Neural cell (in vitro differentiated cells): ENCODE measurements around the gene HS3ST5. TPM values are rescaled to one million over a fixed set of nuclear protein-coding genes. Genes with fewer than 3 reads are reported as not detected.
"Not testable (repeated sequence)": the region's sequence is repeated elsewhere in the genome, so short reads cannot be mapped to it uniquely, and the experiment has no call there.

Experiments
- H2AFZ ChIP-seq: fragments of 200-600, 300-800 bp; sonication (generic), shearing (Covaris generic); 2 replicates; pipeline ENCODE4 v1.6.0; 2014; ENCODE audit warnings: low read depth, mild to moderate bottlenecking, antibody characterized with exemption, low read length, moderate library complexity
- H3F3A ChIP-seq: fragments of 200-600 bp; shearing (Covaris generic); 2 replicates; pipeline ENCODE4 v1.6.1; 2016; ENCODE audit warnings: mild to moderate bottlenecking, moderate library complexity, mixed read lengths, antibody characterized with exemption, low read length; ENCODE audit not compliant: insufficient read depth, poor library complexity, severe bottlenecking
- H3K27ac ChIP-seq: fragments of 200-600, 300-800 bp; sonication (generic), shearing (Covaris generic); 2 replicates; pipeline ENCODE4 v1.5.1; 2014; ENCODE audit warnings: mild to moderate bottlenecking, low read length, moderate library complexity
- H3K27me3 ChIP-seq: fragments of 300-800, 200-600 bp; sonication (generic), shearing (Covaris generic); 2 replicates; pipeline ENCODE4 v1.6.0; 2014; ENCODE audit warnings: mild to moderate bottlenecking, low read depth, low read length, moderate library complexity; ENCODE audit not compliant: insufficient read depth
- H3K36me3 ChIP-seq: fragments of 300-800, 200-600 bp; sonication (generic), shearing (Covaris generic); 2 replicates; pipeline ENCODE4 v1.5.1; 2014; ENCODE audit warnings: mild to moderate bottlenecking, antibody characterized with exemption, low read length, moderate library complexity; ENCODE audit not compliant: insufficient read depth
- H3K4me2 ChIP-seq: fragments of 300-800, 200-600 bp; sonication (generic), shearing (Covaris generic); 2 replicates; pipeline ENCODE4 v1.6.0; 2014; ENCODE audit warnings: mild to moderate bottlenecking, low read length
- H3K4me3 ChIP-seq: fragments of 300-800, 200-600 bp; sonication (generic), shearing (Covaris generic); 2 replicates; pipeline ENCODE4 v1.5.1; 2014; ENCODE audit warnings: mild to moderate bottlenecking, low read length, moderate library complexity
- H3K79me2 ChIP-seq: fragments of 200-600 bp; shearing (Covaris generic); replicated peaks from 2 replicates; pipeline ENCODE4 v1.6.0; 2014; ENCODE audit warnings: mild to moderate bottlenecking, low read length, moderate library complexity; ENCODE audit not compliant: insufficient read depth
- H3K9ac ChIP-seq: fragments of 300-800, 200-600 bp; sonication (generic), shearing (Covaris generic); 2 replicates; pipeline ENCODE4 v1.6.1; 2016; ENCODE audit warnings: mild to moderate bottlenecking, low read length, mixed read lengths
- H3K9me2 ChIP-seq: fragments of 200-600 bp; shearing (Covaris generic); 2 replicates; pipeline ENCODE4 v1.6.1; 2016; ENCODE audit warnings: mild to moderate bottlenecking, low read length, mixed read lengths; ENCODE audit not compliant: insufficient read depth
- H3K9me3 ChIP-seq: fragments of 200-600, 300-800 bp; sonication (generic), shearing (Covaris generic); 2 replicates; pipeline ENCODE4 v1.6.1; 2016; ENCODE audit warnings: mild to moderate bottlenecking, mixed run types, low read length, moderate library complexity, mixed read lengths
- H4K20me1 ChIP-seq: fragments of 200-600 bp; shearing (Covaris generic); 2 replicates; pipeline ENCODE4 v1.6.1; 2016; ENCODE audit warnings: mild to moderate bottlenecking, mixed run types; ENCODE audit not compliant: insufficient read depth
- EP300 ChIP-seq: fragments of 450-650 bp; conservative IDR thresholded peaks from 2 replicates; pipeline ENCODE4 v1.6.1; 2014; ENCODE audit warnings: antibody characterized with exemption, mild to moderate bottlenecking, moderate library complexity; ENCODE audit not compliant: poor library complexity, severe bottlenecking
- EZH2 ChIP-seq: fragments of 200-600, 300-800 bp; shearing (Covaris generic), sonication (generic); IDR thresholded peaks from 2 replicates; pipeline ENCODE4 v1.6.1; 2014; ENCODE audit warnings: antibody characterized with exemption, low read length, borderline replicate concordance, mild to moderate bottlenecking; ENCODE audit not compliant: insufficient read depth, poor library complexity, severe bottlenecking
- MXI1 ChIP-seq: fragments of 450-650 bp; conservative IDR thresholded peaks from 2 replicates; pipeline ENCODE4 v1.6.1; 2014; ENCODE audit warnings: antibody characterized with exemption, mild to moderate bottlenecking; ENCODE audit not compliant: poor library complexity, severe bottlenecking
- POLR2AphosphoS5 ChIP-seq: IDR thresholded peaks from 2 replicates; pipeline ENCODE4 v1.6.1; 2012
- RAD21 ChIP-seq: fragments of 450-650 bp; conservative IDR thresholded peaks from 2 replicates; pipeline ENCODE4 v1.6.1; 2014; ENCODE audit warnings: antibody characterized with exemption, mild to moderate bottlenecking, moderate library complexity
- REST ChIP-seq: IDR thresholded peaks from 2 replicates; pipeline ENCODE4 v1.6.1; 2012; ENCODE audit warnings: borderline replicate concordance
- SMC3 ChIP-seq: fragments of 450-650 bp; conservative IDR thresholded peaks from 2 replicates; pipeline ENCODE4 v1.6.1; 2014; ENCODE audit warnings: antibody characterized with exemption, mild to moderate bottlenecking, moderate library complexity; ENCODE audit not compliant: poor library complexity
- TAF1 ChIP-seq: IDR thresholded peaks from 2 replicates; pipeline ENCODE4 v1.6.1; 2012; ENCODE audit warnings: low read depth
- polyA plus RNA-seq: library from polyadenylated mRNA; depleted of rRNA; stranded (reverse); fragments of >200 nt; gene quantifications from 2 replicates; pipeline ENCODE4 v1.2.3, GENCODE V29; 2014
- TF ChIP-seq, protein P1 (sequence below): fragments of 450-650 bp; IDR thresholded peaks from 2 replicates; pipeline ENCODE4 v1.5.1; 2014; ENCODE audit warnings: antibody characterized with exemption, mild to moderate bottlenecking, moderate library complexity; ENCODE audit not compliant: poor library complexity, severe bottlenecking

Gene HS3ST5
- polyA plus RNA-seq, 1 donor from 2014 or later: not detected

- not testable (repeated sequence) for H3K36me3 ChIP-seq, H4K20me1 ChIP-seq, H3K79me2 ChIP-seq, H3K27me3 ChIP-seq, H3F3A ChIP-seq, H3K9ac ChIP-seq, H3K4me2 ChIP-seq, H2AFZ ChIP-seq, H3K4me3 ChIP-seq, H3K9me2 ChIP-seq, H3K9me3 ChIP-seq, H3K27ac ChIP-seq
Measured at GRCh38 chr6:114011486-114011885, 331.3 kb downstream of the HS3ST5 start.

GRCh38 chr6:114010540-114010939, 332.3 kb downstream of the HS3ST5 start:
- Histone ChIP-seq H3K27me3 (no peaks in the 10 kb centered on the region), H3K9me3 (no peaks in the 10 kb centered on the region), H3K9me2 (no peaks in the 10 kb centered on the region), H3K27ac (no peak overlapping the region), H3K4me2 (no peak overlapping the region), H3K79me2 (no peaks in the 10 kb centered on the region), H4K20me1 (no peaks in the 10 kb centered on the region), H3F3A (no peaks in the 10 kb centered on the region), H3K4me3 (no peak overlapping the region), H3K9ac (no peak overlapping the region), H3K36me3 (no peaks in the 10 kb centered on the region), H2AFZ (no peak overlapping the region)
- no peak for TF ChIP-seq POLR2AphosphoS5
- no peak for TF ChIP-seq RAD21

GRCh38 chr6:114009192-114009591, 333.6 kb downstream of the HS3ST5 start:
- Histone ChIP-seq H3K4me2 (no peak overlapping the region), H4K20me1 (no peaks in the 10 kb centered on the region), H3K9me2 (no peaks in the 10 kb centered on the region), H3K27ac (no peak overlapping the region), H2AFZ (no peak overlapping the region), H3K9ac (no peak overlapping the region), H3K4me3 (no peak overlapping the region), H3K36me3 (no peaks in the 10 kb centered on the region), H3K79me2 (no peaks in the 10 kb centered on the region), H3K27me3 (no peaks in the 10 kb centered on the region), H3F3A (no peaks in the 10 kb centered on the region), H3K9me3 (no peaks in the 10 kb centered on the region)
- TF ChIP-seq EP300 (no peak), REST (no peak), TAF1 (no peak), EZH2 (no peak), RAD21 (no peak), POLR2AphosphoS5 (no peak), SMC3 (no peak), MXI1 (no peak)
- TF ChIP-seq, protein P1, sequence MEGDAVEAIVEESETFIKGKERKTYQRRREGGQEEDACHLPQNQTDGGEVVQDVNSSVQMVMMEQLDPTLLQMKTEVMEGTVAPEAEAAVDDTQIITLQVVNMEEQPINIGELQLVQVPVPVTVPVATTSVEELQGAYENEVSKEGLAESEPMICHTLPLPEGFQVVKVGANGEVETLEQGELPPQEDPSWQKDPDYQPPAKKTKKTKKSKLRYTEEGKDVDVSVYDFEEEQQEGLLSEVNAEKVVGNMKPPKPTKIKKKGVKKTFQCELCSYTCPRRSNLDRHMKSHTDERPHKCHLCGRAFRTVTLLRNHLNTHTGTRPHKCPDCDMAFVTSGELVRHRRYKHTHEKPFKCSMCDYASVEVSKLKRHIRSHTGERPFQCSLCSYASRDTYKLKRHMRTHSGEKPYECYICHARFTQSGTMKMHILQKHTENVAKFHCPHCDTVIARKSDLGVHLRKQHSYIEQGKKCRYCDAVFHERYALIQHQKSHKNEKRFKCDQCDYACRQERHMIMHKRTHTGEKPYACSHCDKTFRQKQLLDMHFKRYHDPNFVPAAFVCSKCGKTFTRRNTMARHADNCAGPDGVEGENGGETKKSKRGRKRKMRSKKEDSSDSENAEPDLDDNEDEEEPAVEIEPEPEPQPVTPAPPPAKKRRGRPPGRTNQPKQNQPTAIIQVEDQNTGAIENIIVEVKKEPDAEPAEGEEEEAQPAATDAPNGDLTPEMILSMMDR: no peak
